Measurements from ENCODE around the gene TSSC4.

GRCh38 chr11:2380396-2380795 lies 20.2 kb upstream of the TSSC4 start:
- TF ChIP-seq CTCF (conservative IDR thresholded peaks at IDR 0.05), result no peak
- no peak for TF ChIP-seq EZH2 (IDR thresholded peaks at IDR 0.05; ENCODE audit: low read depth)

All from PC-9 (cell line).